DMS79 (cell line): ENCODE data around the gene MESP1.

ENCODE experiments used
- DNase-seq: peaks from one replicate; lab custom pipeline; 2025; lab: John Stamatoyannopoulos, UW

The MESP1 gene

GRCh38 chr15:89758283-89758682, 7.2 kb upstream of the MESP1 start:
- no peak for DNase-seq

GRCh38 chr15:89756897-89757296, 5.8 kb upstream of the MESP1 start:
- no peak for DNase-seq

- DNase-seq, result no peak
Observed at GRCh38 chr15:89755701-89756100, 4.7 kb upstream of the MESP1 start.

- DNase-seq, result no peak
Observed at GRCh38 chr15:89754361-89755154, 3.5 kb upstream of the MESP1 start.

DNA sequence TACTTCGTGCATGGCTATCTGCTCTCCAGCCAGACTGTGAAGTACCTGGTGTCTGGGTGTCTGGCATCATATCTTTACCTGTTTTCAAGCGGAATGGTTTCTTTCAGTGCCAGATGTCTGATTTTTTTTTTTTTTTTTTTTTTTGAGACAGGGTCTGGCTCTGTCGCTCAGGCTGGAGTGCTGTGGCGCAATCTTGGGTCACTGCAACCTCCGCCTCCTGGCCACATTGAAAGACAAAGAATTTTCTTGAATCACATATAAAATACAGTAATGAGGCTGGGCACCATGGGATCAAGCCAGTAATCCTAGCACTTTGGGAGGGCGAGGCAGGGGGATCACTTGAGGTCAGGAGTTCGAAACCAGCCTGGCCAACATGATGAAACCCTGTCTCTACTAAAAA, 2.8 kb upstream of the MESP1 start:
- DNase-seq, result no peak

DNA sequence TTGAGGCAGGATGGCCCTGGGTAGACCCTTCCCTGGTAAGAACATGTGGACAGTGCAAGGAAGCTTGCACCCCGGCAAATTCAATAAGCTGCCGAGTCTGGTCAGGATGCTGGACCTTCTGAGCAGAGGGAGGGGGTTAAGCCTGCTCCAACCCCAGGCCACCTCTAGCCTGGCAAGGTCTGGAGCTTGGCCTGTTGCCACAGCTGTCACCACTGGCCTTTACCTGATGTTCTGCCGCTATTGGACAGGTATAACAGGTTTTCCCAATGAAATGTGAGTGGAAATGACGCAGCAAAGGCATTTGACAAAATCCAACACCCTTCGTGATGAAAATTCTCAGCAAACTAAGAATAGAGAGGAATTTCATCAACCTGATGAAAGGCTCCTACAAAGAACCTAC, 699 bp upstream of the MESP1 start:
- no peak for DNase-seq

DNA sequence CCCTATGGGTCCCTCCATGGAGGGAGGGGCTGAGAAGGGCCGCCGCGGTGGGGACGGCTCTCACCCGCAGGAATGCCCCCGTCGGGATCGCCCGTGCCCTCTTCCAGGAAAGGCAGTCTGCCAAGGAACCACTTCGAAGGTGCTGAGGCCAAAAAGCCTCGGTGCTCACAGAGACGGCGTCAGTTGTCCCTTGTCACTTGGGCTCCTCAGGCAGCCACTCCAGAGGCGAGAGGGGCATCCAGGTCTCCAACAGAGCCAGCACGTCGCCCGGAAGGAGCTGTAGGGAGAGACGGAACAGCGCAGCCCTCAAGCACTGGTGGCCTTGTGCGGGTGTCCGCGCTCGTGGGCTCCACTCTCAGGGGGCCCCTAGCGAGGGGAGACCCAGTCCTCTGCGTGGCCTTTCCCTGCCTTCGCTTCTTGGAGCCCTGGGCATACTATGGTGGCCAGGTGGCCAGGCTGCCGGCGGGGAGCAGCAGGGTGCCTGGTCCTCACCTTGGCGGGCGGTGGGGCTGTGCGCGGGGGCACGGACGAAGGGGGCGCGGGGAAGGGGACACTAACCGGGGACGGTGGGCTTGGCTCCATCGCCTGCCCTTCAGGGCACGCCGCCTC, 994 bp downstream of the MESP1 start:
- DNase-seq, result peak; percentile 12

DNA sequence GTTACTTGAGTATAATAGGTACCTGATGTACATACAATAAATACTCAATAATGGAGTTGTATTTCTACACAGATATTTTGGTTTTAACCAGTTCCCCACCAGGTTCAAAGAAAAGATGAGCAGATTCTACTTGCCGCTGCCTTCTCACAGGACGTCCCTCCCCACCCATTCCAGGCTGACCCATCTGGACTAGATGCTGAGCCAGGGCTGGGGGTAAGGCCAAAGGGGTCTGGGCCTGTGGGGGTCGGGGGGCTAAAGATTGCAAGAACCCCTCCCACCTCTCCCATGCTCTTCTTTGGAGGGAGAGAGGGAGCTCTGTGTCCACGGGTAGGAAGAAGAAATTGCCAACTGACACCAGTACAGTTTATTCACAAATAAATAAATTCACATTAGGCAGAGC, 1.5 kb downstream of the MESP1 start:
- no peak for DNase-seq

DNA sequence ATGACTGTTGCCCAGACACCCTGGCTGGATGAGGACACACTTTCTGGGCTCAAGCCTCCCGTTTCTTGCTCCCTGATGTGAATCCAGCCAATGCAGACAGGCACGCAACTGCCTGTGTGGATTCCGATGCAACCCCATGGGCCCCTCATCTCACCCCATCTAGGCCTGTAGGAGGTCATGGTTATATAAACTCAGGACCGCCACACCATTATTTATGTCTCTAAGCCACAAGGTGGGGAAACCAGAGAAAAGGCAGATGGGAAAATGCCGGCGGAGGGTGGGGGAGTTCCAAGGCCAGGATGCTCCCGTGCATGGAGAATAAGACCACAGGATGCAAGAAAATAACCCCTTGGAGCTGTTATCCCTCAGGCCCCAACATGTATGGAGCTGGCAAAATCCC, 2.0 kb downstream of the MESP1 start:
- no peak for DNase-seq

- no peak for DNase-seq
Observed at GRCh38 chr15:89747708-89748682, 3.1 kb downstream of the MESP1 start.

- no peak for DNase-seq
Observed at GRCh38 chr15:89746386-89746780, 4.7 kb downstream of the MESP1 start.

DNA sequence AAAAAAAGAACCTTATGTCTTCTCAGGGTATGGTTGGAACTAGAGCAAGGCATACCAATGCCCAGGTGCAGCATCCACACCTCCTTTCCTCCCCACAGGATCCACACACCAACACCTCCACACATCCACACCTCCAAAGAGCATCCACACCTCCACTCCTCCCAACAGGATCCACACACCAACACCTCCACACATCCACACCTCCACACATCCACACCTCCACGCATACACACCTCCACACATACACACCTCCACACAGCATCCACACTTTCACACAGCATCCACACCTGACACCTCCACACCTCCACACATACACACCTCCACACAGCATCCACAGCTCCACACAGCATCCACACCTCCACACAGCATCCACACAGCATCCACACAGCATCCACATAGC, 5.3 kb downstream of the MESP1 start:
- no peak for DNase-seq

GRCh38 chr15:89745131-89745530, 5.9 kb downstream of the MESP1 start:
- DNase-seq, result no peak

DNA sequence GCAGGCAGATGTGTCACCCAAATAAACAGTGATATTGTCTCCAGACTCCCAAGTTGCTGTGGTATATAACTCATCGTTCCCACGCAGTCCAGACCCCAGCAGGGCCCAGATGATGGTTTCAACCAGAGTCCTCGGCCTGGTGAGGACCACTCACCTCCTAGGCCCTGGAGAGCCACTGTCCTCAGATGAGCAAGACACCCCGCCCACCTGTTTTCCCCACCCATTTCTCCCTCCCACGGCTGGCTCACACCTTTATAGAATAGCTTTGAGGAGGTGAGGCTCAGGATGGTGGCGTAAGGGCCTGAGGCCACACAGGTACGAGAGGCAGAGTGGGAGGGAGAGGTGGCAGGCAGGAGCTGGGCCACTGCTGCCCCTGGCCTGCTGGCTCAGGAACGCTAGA, 7.5 kb downstream of the MESP1 start:
- DNase-seq, result no peak

DNA sequence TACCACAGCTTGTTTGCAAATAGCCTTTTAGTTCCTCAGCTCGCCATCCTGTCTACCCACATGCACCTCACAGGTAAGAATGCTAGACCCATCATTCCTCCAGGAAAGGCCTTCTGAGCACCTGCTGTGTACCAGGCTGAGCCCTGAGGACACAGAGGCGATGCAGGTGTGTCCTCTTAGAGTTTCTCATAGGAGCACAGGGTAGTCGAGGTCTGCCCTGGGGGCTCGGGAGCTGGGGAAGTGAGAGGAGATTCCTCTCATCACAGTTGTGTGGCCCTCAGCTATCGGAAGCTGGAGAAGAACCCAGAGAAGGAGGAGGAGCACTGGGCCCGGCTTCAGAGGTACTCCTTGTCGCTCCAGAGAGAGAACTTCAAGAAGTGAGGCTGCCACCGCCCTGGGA, 8.0 kb downstream of the MESP1 start:
- DNase-seq, result no peak

DNA sequence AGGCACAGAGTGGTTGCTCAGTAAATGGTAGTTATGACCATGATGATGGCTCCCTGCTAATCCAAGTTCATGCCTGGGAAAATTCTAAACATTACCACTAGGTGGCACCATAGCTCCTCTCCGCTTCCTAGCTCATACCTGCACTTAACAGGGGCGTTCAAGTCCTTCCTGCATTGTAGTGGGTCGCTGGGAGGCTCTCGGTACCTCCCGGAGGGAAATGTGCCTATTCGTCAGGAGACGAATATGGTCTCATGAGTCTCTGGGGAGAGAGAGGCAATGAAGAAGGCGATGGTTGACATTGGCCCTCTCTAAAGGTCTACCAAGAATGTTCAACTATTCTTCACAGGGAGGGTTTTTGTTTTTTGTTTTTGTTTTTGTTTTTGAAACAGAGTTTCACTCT, 10.9 kb downstream of the MESP1 start:
- DNase-seq, result peak; percentile 30

GRCh38 chr15:89735773-89736172, 15.3 kb downstream of the MESP1 start:
- DNase-seq, result no peak

- no peak for DNase-seq
Observed at GRCh38 chr15:89732451-89733172, 18.4 kb downstream of the MESP1 start.

GRCh38 chr15:89731275-89731674, 19.8 kb downstream of the MESP1 start:
- DNase-seq, result no peak

DNA sequence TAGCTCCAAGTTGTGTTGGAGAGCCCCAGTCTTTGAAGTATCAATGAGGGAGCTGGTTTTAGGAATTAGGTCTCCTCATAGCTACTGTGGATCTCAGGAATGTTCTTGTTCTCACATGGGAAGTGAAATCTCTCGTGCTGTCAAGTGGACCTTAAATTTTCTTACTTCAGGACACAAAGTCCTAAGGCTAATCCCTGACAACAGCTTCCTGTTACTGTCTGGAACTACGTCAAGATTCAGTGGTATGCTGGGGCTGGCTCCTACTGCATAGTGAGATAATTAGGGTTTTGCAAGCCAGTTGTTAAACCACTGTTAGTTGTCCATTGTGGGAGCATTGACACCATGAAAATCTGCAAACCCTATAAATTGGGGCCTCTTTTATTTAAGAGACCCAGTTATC, 22.8 kb downstream of the MESP1 start:
- no peak for DNase-seq

DNA sequence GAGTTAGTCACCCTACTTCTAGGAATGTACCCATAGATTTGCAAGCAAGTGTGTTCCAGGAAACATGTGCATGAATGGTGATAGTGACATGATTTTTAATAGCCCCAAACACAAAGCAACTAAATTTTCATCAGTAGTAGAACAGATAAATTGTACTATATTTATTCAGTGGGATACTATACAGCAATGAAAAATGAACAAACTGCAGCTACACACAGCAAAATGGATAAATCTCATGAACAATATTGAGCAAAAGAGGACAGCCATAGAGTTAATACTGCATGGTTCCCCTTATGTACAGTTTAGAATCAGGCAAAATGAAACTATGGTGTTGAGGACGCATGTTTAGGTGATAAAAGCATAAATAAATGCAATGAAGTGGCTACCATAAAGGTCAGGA, 26.0 kb downstream of the MESP1 start:
- no peak for DNase-seq

- no peak for DNase-seq
Observed at GRCh38 chr15:89724621-89725020, 26.4 kb downstream of the MESP1 start.
